Mucosa of stomach (tissue), 1 donor: ENCODE measurements around the gene SCIN.
"Not testable (repeated sequence)": the region's sequence is repeated elsewhere in the genome, so short reads cannot be mapped to it uniquely, and the experiment has no call there.

Experiments used
- H3K27me3 ChIP-seq: one replicate; pipeline ENCODE4 v1.7.0; 2013; ENCODE audit warnings: mild to moderate bottlenecking, low read length; ENCODE audit not compliant: control insufficient read depth, insufficient read depth
- H3K36me3 ChIP-seq: one replicate; pipeline ENCODE4 v1.7.0; 2013; ENCODE audit warnings: low read length; ENCODE audit not compliant: control insufficient read depth, insufficient read depth
- H3K4me1 ChIP-seq: one replicate; pipeline ENCODE4 v1.7.0; 2013; ENCODE audit warnings: mild to moderate bottlenecking, low read length; ENCODE audit not compliant: control insufficient read depth, insufficient read depth
- H3K4me3 ChIP-seq: one replicate; pipeline ENCODE4 v1.7.0; 2013; ENCODE audit warnings: low read length
- H3K9ac ChIP-seq: one replicate; pipeline ENCODE4 v1.7.0; 2013; ENCODE audit warnings: mild to moderate bottlenecking, low read length, moderate library complexity
- H3K9me3 ChIP-seq: one replicate; pipeline ENCODE4 v1.7.0; 2013; ENCODE audit warnings: mild to moderate bottlenecking, low read length, moderate library complexity; ENCODE audit not compliant: control insufficient read depth
- donor health status: Pancreatic carcinoma.

The SCIN gene

GRCh38 chr7:12660986-12661385, 90.5 kb downstream of the SCIN start:
- not testable (repeated sequence) for H3K36me3 ChIP-seq, H3K4me3 ChIP-seq, H3K9me3 ChIP-seq, H3K4me1 ChIP-seq, H3K9ac ChIP-seq, H3K27me3 ChIP-seq

DNA sequence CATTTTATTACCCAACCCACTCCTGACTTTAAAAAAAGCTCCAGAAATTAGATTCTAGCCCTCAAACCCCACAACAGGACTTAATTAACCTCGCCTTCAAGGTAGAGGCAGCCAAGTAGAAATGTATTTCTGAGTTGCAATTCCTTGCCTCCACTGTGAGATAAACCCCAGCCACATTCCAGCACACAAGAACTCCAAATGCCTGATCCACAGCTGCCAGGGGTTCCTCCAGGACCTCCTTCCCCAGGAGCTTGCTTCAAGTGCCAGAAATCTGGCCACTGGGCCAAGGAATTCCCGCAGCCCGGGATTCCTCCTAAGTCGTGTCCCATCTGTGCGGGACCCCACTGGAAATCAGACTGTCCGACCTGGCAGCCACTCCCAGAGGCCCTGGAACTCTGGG, 91.1 kb downstream of the SCIN start:
- no peaks in the 10 kb centered on the region for H3K27me3 ChIP-seq
- no peaks in the 10 kb centered on the region for H3K4me1 ChIP-seq
- no peaks in the 10 kb centered on the region for H3K36me3 ChIP-seq
- H3K9me3 ChIP-seq = no peaks in the 10 kb centered on the region
- H3K9ac ChIP-seq = no peak overlapping the region
- no peak overlapping the region for H3K4me3 ChIP-seq

DNA sequence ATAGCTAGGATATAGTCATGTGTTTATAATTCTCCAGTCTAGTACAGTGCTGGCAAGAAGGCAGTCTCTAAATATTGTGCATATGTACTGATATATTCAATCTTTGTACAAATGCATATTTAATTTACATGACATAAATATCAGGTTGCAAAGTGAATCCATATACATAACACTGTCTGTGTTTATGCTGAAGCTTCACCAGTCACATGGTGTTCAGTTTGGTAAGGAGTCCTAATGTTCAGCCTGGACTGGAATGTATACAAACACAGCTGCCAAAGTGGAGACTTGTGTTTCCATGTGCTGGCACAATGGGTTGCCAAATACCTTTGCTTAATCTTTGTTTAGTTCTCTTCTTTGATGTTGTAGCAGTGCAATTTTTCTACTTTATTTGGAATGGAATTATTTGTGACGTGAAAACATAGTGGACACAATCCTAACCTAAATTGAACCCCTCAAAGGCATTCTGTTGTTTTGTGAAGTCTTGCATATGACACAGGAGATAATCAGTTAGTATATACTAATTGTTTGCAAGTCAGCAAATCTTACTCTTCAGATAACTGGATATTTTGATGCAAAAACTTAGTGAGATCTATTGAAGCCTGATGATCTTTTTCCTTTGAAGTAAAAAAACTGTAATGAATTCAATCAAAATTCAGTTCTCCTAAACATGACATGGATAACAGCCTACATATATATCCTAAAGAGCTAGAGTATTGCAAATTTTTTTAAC, 99.6 kb downstream of the SCIN start:
- H3K36me3 ChIP-seq = no peaks in the 10 kb centered on the region
- no peaks in the 10 kb centered on the region for H3K27me3 ChIP-seq
- H3K9ac ChIP-seq = no peak overlapping the region
- H3K4me1 ChIP-seq = no peaks in the 10 kb centered on the region
- no peaks in the 10 kb centered on the region for H3K9me3 ChIP-seq
- no peak overlapping the region for H3K4me3 ChIP-seq

DNA sequence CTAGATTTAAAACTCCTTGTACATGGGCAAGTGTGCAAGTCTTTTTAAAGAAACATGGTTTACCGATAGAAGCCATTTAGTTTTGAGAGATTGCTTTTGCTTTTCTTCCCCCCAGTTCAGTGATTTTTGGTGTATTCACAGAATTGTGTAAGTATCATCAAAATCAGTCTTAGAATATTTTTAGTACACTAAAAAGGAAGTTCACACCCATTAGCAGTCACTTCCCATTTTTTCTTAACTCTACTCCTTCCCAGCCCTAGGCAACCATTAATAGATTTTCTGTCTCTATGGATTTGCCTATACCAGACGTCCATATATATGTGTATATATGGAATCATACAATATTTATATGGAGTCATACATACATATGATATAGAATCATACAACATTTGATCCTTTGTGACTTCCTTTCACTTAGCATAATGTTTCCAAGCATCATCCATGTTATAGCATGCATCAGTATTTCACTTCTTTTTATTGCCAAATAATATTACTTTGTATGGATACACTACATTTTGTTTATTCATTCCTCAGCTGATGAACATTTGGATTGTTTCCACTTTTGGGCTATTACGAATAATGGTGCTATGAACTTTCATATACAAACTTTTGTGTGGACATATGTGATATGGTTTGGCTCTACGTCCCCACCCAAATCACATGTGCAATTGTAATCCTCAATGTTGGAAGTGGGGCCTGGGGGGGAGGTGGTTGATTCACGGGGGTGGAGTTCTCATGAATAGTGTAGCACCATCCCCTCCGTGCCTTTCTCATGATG, 100.4 kb downstream of the SCIN start:
- no peaks in the 10 kb centered on the region for H3K4me1 ChIP-seq
- H3K36me3 ChIP-seq = no peaks in the 10 kb centered on the region
- no peak overlapping the region for H3K4me3 ChIP-seq
- no peaks in the 10 kb centered on the region for H3K27me3 ChIP-seq
- no peaks in the 10 kb centered on the region for H3K9me3 ChIP-seq
- H3K9ac ChIP-seq = no peak overlapping the region

DNA sequence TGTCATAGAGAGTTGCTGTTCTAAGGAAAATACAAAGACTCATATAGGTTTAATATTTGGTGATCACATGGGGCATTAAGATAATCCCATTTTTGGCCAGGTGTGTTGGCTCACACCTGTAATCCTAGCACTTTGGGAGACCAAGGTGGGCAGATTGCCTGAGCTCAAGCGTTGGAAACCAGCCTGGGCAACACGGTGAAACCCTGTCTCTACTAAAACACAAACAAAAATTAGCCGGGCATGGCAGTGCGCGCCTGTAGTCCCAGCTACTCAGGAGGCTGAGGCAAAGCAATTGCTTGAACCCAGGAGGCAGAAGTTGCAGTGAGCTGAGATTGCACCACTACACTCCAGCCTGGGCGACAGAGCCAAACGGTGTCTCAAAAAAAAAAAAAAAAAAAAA, 102.9 kb downstream of the SCIN start:
- not testable (repeated sequence) for H3K27me3 ChIP-seq, H3K4me3 ChIP-seq, H3K36me3 ChIP-seq, H3K4me1 ChIP-seq, H3K9ac ChIP-seq, H3K9me3 ChIP-seq

DNA sequence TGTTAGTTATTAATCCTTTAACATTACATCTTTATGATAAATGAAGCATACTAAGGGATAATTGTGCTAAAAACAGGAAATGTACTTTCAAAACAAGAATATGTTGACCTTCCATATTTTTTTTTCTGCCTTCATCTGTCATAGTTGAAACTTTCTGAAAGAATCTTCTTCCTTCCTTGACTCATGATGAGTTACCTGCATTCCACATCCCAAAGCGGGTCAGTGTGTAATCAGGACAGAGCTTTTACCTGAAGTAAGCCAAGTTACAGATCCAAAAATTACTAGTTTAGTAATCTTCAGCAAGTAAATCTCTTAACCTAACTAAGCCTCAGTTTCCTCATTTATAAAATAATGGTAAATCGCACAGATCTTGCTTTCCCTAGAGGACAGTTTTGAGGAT, 103.5 kb downstream of the SCIN start:
- Histone ChIP-seq H3K36me3 (no peaks in the 10 kb centered on the region), H3K9me3 (no peaks in the 10 kb centered on the region), H3K9ac (no peak overlapping the region), H3K4me1 (no peaks in the 10 kb centered on the region), H3K27me3 (no peaks in the 10 kb centered on the region), H3K4me3 (no peak overlapping the region)

GRCh38 chr7:12674861-12675260, 104.3 kb downstream of the SCIN start:
- Histone ChIP-seq H3K9ac (no peak overlapping the region), H3K9me3 (no peaks in the 10 kb centered on the region), H3K4me1 (no peaks in the 10 kb centered on the region), H3K27me3 (no peaks in the 10 kb centered on the region), H3K36me3 (no peaks in the 10 kb centered on the region), H3K4me3 (no peak overlapping the region)

DNA sequence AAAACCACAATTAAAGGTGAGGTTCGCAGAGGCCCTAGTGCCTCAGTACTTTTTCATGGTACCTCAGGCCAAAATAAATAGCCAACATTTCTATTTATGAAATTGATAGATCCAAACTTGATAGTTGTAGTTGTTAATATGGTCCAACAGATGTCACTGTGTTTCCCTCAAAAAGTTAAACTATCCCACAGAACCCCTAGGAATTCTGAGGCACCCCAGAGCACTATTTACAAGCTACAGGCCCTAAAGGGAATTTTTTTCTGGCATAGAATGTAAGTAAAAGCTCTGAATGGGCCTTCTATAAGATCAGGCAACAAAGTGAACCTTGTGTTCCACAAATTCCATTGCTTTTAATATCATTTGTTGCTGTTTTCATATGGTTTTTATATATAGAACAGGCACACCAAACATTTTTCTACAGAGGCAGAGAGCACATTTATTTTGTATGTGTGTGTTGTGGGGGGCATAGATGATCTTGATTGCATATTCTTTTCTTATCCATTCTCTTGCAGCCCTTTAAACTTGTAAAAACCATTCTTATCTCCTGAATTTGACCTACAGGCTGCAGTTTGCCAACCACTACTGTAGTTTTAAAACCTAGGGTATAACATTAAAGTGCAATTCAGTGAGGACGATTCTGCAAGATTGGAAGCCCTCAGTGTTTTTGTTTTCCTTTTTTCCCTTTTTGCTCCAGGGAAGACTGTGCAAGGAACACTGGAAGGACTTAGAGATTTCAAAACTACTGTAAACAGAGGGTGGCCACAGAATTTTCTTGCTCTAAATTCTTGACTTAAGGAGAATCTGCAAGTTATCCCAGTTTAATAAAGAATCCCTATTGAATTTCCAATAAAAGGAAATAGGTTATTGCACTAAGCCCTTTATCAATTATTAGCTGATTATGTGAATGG, 113.4 kb downstream of the SCIN start:
- no peak overlapping the region for H3K9ac ChIP-seq
- H3K36me3 ChIP-seq = no peaks in the 10 kb centered on the region
- H3K9me3 ChIP-seq = no peaks in the 10 kb centered on the region
- no peak overlapping the region for H3K4me3 ChIP-seq
- H3K4me1 ChIP-seq = no peaks in the 10 kb centered on the region
- H3K27me3 ChIP-seq = no peaks in the 10 kb centered on the region

- H3K4me3 ChIP-seq = no peak overlapping the region
- no peaks in the 10 kb centered on the region for H3K4me1 ChIP-seq
Measured at GRCh38 chr7:12684733-12685132, 114.2 kb downstream of the SCIN start.

DNA sequence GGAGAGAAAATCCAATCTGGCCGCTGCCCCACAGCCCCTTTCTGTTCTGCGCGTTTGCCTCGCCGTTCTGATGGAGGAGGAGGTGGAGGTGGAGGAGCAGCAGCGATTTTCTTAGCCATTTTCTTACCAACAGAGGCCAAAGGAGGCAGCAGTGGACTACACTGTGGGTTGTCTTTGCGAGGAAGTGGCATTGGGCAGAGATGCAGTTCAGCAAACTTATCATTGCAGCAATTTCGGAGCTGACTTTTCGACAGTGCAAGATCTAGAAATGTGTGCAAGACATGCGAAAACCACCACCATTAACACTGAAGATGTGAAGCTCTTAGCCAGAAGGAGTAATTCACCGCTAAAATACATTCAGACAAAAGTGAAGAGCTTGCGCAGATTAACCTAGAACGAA, 115.0 kb downstream of the SCIN start:
- Histone ChIP-seq H3K4me1 (no peaks in the 10 kb centered on the region), H3K27me3 (no peaks in the 10 kb centered on the region), H3K36me3 (no peaks in the 10 kb centered on the region), H3K9ac (no peak overlapping the region), H3K9me3 (no peaks in the 10 kb centered on the region), H3K4me3 (no peak overlapping the region)

More at GRCh38 chr7:12684733-12685132, 114.2 kb downstream of the SCIN start:
- Histone ChIP-seq H3K27me3 (no peaks in the 10 kb centered on the region), H3K9me3 (no peaks in the 10 kb centered on the region), H3K9ac (no peak overlapping the region), H3K36me3 (no peaks in the 10 kb centered on the region)

GRCh38 chr7:12686234-12686890, 115.8 kb downstream of the SCIN start:
- Histone ChIP-seq H3K9ac (peak overlapping the region; percentile 75), H3K36me3 (no peaks in the 10 kb centered on the region), H3K27me3 (no peaks in the 10 kb centered on the region), H3K4me3 (peak overlapping the region; percentile 82), H3K4me1 (no peaks in the 10 kb centered on the region), H3K9me3 (no peaks in the 10 kb centered on the region)
